GM19328 (cell line): ENCODE data around the gene STAC2.
"Not testable (repeated sequence)": the region's sequence is repeated elsewhere in the genome, so short reads cannot be mapped to it uniquely, and the experiment has no call there.

Experiments used
- ATAC-seq: cut with Tn5 transposase; IDR thresholded peaks from one replicate; pipeline ENCODE4 v1.9.1; 2021; ENCODE audit warnings: mild to moderate bottlenecking, moderate library complexity; ENCODE audit not compliant: unreplicated experiment

Gene STAC2

DNA sequence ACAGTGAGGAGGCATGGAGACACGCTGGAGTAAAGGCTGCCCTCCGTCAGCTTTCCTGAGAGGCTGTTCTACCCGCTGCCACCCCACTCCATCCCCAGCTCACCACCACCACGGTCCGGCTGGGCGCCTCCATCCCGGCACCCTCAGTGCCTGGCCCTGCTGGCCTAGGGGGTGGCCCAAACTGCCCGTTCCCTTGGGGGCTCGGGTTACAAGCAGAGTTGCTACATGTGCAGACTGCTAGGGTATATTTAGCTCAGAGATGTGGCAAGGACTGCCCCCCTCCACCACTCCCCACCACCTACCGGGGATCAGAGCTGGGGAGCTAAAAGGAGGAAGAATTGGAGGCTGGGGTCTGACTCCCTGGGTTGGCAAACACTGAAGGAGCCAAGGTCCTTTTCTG lies 32.4 kb downstream of the STAC2 start:
- ATAC-seq, result no peak

DNA sequence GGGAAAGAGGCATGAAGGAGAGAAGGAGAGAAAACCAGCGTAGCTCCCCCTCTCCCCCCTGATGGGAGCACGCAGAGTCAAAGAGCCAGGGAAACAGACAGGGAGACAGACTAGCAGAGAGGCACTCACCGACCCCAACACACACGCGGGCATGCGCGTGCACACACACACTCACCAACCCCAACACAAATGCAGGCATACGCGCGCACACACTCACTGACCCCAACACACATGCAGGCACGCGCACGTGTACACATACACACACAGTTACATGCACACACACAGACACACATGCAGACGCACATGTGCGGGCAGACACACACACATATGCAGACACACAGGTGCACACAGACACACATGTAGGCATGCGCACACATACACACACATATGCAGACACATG lies 32.8 kb downstream of the STAC2 start:
- ATAC-seq, result no peak

DNA sequence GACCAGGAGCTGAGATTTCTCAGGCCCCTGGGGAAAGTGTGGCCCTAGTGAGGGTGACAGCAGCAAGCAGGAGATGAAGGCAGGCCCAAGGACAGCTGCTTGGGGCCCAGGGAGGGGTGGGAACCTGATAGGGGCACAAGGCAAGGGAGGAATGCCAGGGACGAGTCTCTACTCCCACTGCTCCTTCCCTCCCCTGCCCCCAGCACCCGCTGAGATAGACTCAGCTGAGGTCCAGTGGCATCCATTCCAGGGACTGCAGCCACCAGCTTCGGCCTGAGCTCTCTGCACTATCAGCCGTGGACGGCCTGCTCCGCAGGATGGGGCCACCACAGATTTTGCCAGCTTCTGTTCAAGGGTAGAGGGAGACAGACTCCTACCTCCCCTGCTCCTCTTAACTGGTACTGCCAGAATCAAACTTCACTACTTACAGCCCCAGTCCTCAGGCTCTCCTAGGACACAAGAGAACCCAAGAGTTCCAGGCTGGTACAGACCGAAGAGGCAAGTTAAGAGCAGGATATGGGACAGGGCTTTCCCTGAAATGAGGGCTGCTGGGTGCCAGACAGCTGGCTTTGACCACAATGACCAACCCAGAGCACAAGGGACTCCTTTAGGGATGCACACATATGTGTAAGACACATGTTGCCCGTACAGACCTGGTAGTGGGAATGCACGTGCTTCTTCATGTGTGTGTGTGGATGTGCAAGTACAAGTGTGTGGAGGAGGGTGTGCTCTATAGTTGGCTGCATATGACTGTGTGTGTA lies 33.8 kb downstream of the STAC2 start:
- ATAC-seq, result no peak

DNA sequence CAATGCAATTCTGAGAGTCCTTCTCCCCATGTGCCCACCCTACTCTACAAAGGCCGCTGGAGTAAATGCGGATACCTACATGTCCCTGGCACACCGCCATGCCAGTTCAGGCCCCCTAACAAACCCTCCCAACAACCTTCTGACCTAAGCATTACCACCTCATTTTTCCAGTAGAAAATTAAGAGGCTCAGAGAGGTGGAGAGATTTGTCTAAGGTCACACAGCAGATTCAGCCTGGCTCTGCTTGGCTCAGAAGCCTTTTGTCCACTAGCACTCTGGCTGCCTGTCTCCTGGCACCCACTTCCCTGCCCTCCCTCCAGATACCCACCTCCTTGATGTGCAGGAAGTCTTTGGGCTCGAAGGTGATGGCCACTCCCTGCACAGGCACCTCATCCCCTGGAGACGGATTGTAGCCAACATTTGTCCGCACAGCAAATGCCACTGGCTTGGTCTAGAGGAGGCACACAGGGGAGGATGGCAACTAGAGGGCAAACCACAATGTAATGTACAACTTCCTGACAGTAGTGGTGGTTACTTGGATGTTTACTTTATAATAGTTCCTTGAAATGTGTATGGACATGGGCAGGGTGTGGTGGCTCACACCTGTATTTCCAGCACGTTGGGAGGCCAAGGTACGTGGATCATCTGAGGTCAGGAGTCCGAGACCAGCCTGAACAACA lies 38.5 kb downstream of the STAC2 start:
- ATAC-seq, result no peak

DNA sequence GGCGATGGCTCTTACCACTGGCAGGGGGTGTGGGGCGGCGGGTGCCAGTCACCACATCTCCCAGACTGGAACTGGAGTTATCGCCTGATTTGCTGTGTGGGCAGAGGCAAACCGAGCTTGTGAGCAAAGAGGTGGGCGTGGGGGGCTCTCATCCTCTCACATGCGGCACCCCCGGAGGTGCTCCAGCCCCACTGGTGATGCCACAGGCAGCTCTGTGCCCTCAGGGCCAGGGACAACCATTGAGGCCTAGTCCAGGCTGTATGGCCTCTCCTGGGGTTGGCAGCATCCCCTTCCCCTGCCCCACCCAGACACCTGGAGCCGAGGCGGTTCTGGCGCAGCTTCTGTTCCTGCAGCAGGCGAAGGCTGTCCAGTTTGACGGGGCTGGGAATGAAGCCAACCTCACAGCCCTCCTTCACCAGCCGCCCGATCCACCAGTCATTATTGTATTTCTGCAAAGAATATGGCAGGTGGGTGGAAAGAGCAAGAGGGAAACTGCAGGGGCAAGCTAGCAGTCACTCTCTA lies 39.2 kb downstream of the STAC2 start:
- ATAC-seq, result no peak

DNA sequence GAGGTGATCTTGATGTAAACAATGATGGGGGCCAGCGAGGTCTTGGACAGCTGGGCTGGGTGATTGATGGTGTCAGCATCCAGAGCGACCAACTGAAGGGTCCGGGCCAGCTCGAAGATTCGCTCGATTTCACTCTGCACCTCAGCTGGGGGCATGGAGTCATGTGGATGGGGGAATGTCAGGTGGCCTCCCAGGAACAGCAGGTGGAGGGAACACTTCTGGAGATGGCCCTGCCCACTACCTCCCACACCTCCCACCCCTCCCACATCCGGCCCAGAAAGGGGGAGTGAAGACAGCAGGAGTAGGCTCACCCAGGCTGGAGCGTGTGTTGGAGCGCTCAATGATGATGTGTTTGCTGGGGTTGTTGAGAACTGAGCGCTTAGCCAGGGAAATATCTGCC lies 42.0 kb downstream of the STAC2 start:
- no peak for ATAC-seq

DNA sequence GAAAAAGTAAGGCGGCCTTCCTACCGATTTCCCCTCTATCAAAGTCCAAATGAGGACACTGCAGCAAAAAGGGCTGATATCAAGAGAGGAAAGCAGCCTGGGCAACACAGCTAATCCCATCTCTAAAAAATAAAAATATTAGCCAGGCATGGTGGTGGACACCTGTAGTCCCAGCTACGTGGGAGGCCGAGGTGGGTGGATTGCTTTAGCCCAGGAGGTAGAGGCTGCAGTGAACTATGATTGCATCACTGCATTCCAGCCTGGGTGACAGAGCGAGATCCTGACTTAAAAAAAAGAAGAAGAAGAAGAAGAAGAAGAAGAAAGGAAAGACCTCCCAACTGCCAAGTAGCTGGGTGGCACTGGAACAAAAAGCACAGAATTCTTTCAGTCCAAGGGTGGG lies 42.7 kb downstream of the STAC2 start:
- no peak for ATAC-seq

DNA sequence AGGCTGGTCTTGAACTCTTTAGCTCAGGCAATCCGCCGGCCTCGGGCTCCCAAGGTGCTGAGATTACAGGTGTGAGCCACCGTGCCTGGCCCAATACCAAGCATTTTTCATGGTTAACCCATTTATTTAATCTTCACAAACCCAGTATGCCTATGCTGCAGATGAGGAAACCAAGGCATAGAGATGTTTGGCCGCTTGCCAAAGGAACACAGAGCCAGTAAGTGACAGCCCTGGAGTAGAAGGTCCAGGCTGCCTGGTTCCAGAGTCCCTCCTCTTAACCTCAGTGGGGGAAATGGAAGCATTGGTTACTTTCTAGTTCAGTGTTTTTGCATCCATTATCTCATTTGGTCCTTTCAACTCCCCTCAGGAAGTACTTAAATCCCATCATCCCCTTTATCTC lies 44.4 kb downstream of the STAC2 start:
- ATAC-seq, result no peak

DNA sequence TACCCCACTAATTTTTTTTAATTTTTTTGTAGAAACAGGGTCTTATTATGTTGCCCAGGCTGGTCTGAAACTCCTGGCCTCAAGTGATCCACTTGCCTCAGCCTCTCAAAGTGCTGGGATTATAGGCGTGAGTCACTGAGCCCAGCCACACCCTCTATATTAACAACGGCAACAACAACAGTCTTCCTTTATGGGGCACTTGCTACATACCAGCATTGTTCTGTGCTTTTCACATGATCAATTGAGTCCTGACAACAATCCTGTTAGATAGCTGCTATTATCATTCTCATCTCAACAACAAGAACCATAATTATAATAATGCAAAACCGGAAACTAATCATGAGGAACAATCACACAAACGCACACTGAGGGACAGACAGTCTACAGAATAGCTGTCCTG lies 47.2 kb downstream of the STAC2 start:
- ATAC-seq, result no peak

DNA sequence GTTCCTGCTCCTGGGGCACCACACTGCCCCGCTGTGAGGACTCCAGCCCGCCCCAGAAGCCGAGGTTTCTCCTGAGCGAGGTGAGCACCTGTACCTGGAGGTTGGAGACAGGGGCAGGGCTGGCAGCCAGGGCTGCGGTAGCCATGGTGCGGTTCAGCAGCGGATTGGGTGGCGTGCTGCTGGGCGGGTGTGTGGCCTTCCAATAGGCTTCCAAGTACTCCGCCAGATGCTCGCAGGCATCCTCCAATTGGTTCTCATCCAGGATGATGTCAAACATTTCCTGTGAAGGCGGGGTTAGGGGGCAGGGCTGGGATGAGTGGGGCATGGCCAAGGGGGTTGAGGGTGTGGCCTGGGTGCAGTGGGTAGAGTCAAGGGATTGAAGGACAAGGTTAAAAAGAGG lies 48.5 kb downstream of the STAC2 start:
- ATAC-seq, result no peak

DNA sequence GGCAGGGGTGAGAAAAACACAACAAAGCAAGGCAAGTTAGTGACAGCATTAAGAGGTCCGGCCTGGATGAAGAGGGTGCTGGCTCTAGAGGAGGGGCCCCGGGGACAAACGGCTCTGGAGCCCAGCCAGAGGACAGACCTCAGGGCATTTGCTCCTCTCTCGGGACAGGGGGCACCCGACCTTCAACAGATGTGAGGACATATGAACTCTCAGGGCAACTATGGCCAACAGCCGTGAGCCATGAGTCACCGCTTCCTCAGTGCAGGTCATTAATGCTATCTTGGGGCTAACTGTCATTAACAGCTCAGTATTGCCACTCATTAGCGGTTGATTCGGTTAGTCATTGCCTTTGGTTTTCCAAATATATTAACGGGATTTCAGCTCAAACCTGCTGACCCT lies 50.1 kb downstream of the STAC2 start:
- no peak for ATAC-seq

DNA sequence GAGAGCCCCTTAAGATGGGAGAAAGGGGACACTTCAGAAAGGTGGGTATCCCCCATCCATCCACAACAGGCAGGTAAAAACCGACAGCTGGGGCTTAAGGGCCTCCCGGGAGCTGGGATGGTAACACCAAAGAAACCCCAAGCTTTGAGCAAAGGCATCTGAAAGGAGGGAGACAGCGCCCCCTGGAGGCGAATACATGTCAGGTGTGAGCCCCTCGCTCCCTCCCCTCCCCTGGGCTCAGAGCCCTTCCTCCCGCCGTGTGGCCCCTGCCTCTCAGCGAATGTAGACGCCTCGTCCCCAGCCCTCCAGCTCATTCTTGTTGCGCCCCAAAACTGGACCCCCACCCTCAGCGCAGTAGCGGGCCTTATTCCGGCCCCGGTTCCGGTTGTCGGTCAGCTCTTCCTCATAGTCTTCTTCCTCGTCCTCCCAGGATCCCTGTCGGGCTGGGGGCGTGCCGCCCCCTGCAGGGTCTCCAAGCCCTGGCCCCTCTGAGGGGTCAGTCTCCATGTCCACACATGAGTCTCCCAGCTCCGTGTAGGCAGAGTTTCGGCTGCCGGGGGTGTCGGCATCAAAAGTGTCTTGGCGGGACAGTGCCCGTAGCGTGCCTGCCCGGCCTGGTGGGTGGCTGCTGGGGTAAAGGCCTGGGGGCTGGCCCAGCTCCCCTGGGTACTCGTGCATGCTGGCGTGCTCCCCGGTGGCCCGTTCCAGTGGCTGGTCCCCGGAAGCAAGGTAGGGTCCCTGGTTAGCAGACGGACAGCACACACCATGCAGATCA lies 50.6 kb downstream of the STAC2 start:
- no peak for ATAC-seq

DNA sequence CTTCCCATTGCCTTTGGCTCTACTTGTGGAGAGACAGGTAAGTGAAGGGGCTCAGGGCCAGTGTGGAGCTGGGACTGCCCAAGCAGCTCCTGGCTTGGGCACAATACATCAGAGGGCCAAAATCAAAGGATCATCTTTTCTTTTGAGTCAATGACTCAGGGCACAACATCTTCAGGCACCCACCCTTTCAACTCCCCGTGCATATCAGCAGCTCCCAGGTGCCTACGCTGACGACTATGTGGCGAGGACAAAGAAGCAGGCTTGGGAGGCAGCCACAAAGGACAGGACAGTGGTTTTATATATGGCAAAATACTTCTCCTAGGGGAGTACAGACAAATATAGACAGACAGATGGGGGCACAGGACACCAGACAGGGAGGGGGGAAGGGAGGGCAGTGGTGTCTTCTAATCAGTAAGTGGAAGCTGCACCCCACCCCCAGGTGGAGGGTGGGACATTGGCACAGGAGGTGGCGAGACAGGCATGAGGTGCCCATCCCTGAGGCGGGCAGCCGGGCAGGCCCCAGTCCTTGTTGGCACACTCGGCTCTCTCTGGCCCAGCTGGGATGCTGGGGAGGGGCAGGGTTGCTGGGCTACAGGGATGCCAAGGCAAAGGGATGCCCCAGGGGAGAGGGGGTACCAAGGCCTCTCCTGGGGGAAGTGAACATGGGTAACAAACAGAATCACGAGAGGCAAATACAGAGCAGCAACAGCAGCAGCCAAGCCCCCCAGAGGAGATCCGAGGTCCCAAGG lies 52.0 kb downstream of the STAC2 start:
- ATAC-seq, result no peak

DNA sequence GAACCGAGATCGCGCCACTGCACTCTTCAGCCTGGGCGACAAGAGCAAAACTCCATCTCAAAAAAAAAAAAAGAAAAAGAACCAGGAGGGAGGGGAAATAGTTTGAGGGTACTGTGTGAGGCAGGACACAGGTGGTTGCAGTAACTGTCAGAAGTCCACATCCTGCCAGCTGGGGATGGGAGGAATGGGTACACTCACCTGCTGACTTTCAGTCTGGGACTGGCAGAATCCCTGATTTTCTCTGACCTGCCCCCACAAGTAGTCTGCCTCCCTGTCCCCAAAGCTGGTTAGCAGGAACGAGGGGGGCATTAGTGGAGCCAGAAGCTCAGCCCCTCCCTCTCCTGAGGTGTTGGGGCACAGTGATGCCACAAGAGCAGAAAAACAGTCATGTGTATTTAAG lies 52.7 kb downstream of the STAC2 start:
- ATAC-seq, result no peak

DNA sequence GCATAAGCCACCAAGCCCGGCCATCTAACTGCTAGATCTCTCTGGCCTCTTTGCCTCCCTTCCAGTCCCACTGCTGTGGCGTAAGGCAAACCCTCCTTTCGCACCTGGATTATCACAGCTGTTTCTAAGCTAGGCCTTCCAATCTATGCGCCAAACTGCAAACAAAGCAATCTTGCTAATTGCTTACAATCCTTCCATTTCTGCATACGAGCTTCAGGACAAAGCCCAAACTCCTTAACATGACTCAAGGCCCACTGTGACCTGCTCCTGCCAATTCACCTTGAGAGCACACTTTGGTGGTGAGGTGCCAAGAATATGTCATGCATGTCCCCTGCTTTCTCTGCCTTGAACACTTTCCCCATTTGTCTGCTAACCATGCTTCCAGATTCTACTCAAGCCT lies 53.8 kb downstream of the STAC2 start:
- no peak for ATAC-seq

DNA sequence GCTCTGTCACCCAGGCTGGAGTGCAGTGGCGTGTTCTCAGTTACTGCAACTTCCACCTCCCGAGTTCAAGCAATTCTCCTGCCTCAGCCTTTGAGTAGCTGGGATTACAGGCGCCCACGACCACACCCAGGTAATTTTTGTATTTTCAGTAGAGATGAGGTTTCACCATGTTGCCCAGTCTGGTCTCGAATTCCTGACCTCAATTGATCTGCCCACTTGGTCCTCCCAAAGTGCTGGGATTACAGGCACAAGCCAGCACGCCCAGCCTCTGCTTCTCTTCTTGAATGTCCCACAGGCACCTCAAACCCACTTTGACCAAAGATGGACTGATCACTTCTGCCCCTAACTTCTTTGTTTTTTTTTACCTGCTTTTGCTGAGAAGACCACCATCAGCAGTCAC lies 55.2 kb downstream of the STAC2 start:
- ATAC-seq, result no peak

DNA sequence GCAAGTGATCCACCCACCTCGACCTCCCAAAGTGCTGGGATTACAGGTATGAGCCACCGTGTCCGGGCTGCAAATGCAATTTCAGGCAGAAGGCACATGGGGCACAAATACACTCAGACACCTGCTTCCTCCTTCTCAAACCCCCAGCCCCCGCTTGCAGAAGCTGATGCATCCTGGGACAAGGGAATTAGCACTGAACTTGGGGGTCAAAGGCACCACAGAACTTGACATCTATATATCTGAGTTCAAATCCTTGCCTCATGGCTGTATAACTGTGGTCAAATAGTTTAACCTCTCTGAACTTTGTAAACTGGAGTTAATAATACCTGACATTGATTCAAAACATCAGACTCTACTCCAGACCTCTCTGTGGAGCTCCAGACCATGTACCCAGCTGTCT lies 55.6 kb downstream of the STAC2 start:
- no peak for ATAC-seq

DNA sequence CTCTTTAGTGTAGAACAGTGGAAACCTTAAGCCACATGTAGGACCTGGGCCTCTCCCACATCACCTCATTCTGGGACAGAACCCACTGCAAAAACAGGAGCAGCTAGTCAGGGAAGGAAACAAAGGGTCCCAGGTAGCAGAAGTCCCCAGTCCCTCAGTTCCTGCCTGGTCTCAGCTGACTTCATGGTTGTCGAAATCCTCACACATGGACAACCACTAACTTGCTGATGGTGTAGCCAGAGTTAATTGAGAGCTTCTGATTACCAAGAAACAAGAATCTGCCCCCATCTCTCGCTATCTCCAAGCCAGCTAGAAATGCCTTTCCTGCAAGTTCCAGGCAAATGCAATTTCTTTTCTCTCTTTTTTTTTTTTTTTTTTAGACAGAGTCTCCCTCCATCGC lies 56.2 kb downstream of the STAC2 start:
- ATAC-seq, result no peak

DNA sequence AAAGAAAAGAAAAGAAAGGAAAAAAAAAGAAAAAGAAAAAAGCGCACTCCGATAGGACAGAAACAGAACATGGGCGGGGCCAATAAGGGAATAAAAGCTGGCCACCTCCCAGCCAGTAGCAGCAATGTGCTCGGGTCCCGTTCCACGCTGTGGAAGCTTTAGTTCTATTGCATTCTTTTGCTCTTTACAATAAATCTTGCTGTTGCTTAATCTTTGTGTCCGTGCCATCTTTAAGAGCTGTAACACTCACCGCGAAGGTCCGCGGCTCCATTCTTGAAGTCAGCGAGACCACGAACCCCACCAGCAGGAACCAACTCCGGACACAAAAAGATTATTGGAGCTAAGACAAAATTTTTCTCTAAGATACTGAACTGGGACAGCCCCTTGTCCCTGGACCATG lies 56.6 kb downstream of the STAC2 start:
- ATAC-seq, result no peak

DNA sequence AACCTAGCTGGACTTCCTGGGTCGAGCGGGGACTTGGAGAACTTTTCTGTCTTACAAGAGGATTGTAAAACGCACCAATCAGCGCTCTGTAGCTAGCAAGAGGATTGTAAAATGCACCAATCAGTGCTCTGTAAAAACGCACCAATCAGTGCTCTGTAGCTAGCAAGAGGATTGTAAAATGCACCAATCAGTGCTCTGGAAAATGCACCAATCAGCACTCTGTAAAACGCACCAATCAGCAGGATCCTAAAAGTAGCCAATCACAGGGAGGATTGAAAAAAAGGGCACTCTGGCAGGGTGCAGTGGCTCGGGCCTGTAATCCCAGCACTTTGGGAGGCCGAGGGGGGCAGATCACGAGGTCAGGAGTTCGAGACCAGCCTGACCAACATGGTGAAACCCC lies 57.2 kb downstream of the STAC2 start:
- not testable (repeated sequence) for ATAC-seq

DNA sequence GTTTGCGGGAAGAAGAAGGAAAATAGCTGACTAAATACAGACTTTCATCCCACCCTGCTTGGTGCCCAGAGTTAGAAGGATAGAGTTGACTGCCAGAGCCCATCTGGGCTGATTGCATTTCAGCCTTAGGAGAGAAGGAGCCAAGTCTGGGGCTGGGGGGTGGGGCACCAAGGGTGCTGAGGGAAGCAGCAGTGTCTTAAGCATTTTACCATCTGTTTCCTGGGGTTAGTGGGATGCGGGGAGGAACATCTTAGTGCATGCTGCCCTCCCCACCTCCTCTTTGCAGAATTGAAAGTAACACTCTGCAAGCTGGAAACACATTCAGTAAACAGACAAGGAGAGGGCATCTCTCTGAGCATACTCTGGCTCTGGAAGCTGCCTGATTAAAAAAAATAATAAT lies 58.3 kb downstream of the STAC2 start:
- no peak for ATAC-seq
